Measurements from ENCODE around the gene SFTPD. TPM values are rescaled to one million over a fixed set of nuclear protein-coding genes. Genes with fewer than 3 reads are reported as not detected.
A peak's percentile ranks its signal among the peaks of the same experiment; 100 is the strongest.

Gene SFTPD
- total RNA-seq, 6 donors from 2014 or later: 339 to 906 (median 589) TPM

- WGBS, 2 donors: 18 to 20% methylated on average over 4 to 7 of the region's 25 CpGs
- TF ChIP-seq, protein P1, sequence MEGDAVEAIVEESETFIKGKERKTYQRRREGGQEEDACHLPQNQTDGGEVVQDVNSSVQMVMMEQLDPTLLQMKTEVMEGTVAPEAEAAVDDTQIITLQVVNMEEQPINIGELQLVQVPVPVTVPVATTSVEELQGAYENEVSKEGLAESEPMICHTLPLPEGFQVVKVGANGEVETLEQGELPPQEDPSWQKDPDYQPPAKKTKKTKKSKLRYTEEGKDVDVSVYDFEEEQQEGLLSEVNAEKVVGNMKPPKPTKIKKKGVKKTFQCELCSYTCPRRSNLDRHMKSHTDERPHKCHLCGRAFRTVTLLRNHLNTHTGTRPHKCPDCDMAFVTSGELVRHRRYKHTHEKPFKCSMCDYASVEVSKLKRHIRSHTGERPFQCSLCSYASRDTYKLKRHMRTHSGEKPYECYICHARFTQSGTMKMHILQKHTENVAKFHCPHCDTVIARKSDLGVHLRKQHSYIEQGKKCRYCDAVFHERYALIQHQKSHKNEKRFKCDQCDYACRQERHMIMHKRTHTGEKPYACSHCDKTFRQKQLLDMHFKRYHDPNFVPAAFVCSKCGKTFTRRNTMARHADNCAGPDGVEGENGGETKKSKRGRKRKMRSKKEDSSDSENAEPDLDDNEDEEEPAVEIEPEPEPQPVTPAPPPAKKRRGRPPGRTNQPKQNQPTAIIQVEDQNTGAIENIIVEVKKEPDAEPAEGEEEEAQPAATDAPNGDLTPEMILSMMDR (IDR thresholded peaks at IDR 0.05): no peak
- TF ChIP-seq POLR2A (IDR thresholded peaks at IDR 0.05) (peak in 1 of 4 donors; percentile 16), EP300 (IDR thresholded peaks at IDR 0.05) (no peak), POLR2AphosphoS5 (IDR thresholded peaks at IDR 0.05) (no peak)
- no peaks in the 10 kb centered on the region for H3K36me3 ChIP-seq
- peak overlapping the region; percentile 87 to 91 (median 88) for H3K27ac ChIP-seq
- H3K4me3 ChIP-seq: peak overlapping the region in 3 of 4 donors; percentile 51 to 64 (median 60)
- DNase-seq (no peak), ATAC-seq (ENCODE audit: low FRiP score in 2 of 2) (peak in 1 of 2 donors; percentile 2)
- peaks cover 0 to 6% (median 0%) of the 10 kb centered on the region in 4 donors for H3K27me3 ChIP-seq
- no peaks in the 10 kb centered on the region for H3K9me3 ChIP-seq
- peaks cover 14 to 29% (median 23%) of the 10 kb centered on the region in 4 donors for H3K4me1 ChIP-seq
These were observed 33.5 kb upstream of the SFTPD start for GRCh38 chr10:79982362-79982800.

- ATAC-seq (ENCODE audit: low FRiP score in 2 of 2) (peak; percentile 72 to 85), DNase-seq (peak; percentile 62 to 92)
- H3K4me1 ChIP-seq: peaks cover 14 to 29% (median 23%) of the 10 kb centered on the region in 4 donors
- H3K36me3 ChIP-seq: no peaks in the 10 kb centered on the region
- no peaks in the 10 kb centered on the region for H3K9me3 ChIP-seq
- WGBS, 2 donors: 1 to 3% methylated on average over 22 to 58 of the region's 89 CpGs
- peak overlapping the region; percentile 87 to 91 (median 88) for H3K27ac ChIP-seq
- H3K4me3 ChIP-seq: peak overlapping the region; percentile 51 to 64 (median 56)
- TF ChIP-seq POLR2A (IDR thresholded peaks at IDR 0.05) (peak in 3 of 4 donors; percentile 47 to 65 (median 57)), EP300 (IDR thresholded peaks at IDR 0.05) (no peak), POLR2AphosphoS5 (IDR thresholded peaks at IDR 0.05) (no peak)
- TF ChIP-seq, protein P1 (IDR thresholded peaks at IDR 0.05): peak in 1 of 6 experiments; percentile 25
- peaks cover 0 to 6% (median 0%) of the 10 kb centered on the region in 4 donors for H3K27me3 ChIP-seq
These were observed 32.8 kb upstream of the SFTPD start for GRCh38 chr10:79981450-79982361.

- Histone ChIP-seq H3K4me3 (peak overlapping the region in 1 of 4 donors; percentile 64), H3K27me3 (peaks cover 0 to 6% (median 0%) of the 10 kb centered on the region in 4 donors), H3K27ac (peak overlapping the region; percentile 43 to 91 (median 68)), H3K36me3 (no peaks in the 10 kb centered on the region), H3K9me3 (no peaks in the 10 kb centered on the region), H3K4me1 (peaks cover 14 to 29% (median 23%) of the 10 kb centered on the region in 4 donors)
- 70 to 90% methylated on average over 3 of the region's 3 CpGs for WGBS, 2 donors
- ATAC-seq (ENCODE audit: low FRiP score in 2 of 2) (no peak), DNase-seq (no peak)
- TF ChIP-seq POLR2A (IDR thresholded peaks at IDR 0.05): no peak
- no peak for TF ChIP-seq EP300 (IDR thresholded peaks at IDR 0.05)
- TF ChIP-seq POLR2AphosphoS5 (IDR thresholded peaks at IDR 0.05): no peak
- TF ChIP-seq, protein P1 (IDR thresholded peaks at IDR 0.05): no peak
These were observed 31.8 kb upstream of the SFTPD start for GRCh38 chr10:79980711-79981110.

GRCh38 chr10:79979976-79980687 lies 31.2 kb upstream of the SFTPD start:
- Histone ChIP-seq H3K27me3 (peaks cover 0 to 6% (median 0%) of the 10 kb centered on the region in 4 donors), H3K27ac (peak overlapping the region; percentile 43 to 91 (median 68)), H3K9me3 (no peaks in the 10 kb centered on the region), H3K4me1 (peaks cover 14 to 29% (median 23%) of the 10 kb centered on the region in 4 donors), H3K4me3 (no peak overlapping the region), H3K36me3 (no peaks in the 10 kb centered on the region)
- WGBS, 2 donors: 67 to 73% methylated on average over 2 of the region's 2 CpGs
- DNase-seq: peak in 1 of 2 donors; percentile 42
- TF ChIP-seq EP300 (IDR thresholded peaks at IDR 0.05) (no peak), POLR2AphosphoS5 (IDR thresholded peaks at IDR 0.05) (no peak), POLR2A (IDR thresholded peaks at IDR 0.05) (peak in 1 of 4 donors; percentile 25)
- TF ChIP-seq, protein P1 (IDR thresholded peaks at IDR 0.05): no peak
- peak in 1 of 2 donors; percentile 58 for ATAC-seq (ENCODE audit: low FRiP score in 2 of 2)

Measured in upper lobe of left lung (tissue), 6 donors.